ENCODE measurements around the gene IL19. TPM values are rescaled to one million over a fixed set of nuclear protein-coding genes. Genes with fewer than 3 reads are reported as not detected.

IL19 gene
- total RNA-seq, 1 experiment from 2014 or later: not detected

DNA sequence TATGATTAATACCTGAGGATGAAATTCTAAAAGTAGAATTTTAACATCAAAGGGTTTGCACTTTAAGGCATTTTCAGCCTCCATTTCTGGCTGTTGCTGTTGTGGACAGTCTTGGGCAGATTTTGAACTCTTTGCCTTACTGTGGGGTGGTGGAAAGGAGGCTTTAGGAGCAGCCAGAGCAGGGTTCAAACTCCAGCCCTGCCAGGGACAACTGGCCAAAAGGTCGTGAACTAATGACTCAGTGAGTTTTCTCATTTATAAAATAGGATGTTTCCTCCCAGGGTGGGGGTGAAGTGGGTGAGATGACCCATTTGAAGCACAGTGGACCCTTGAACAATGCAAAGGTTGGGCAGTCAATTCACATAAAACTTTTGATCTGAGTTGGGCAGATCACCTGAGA, 49.1 kb upstream of the IL19 start:
- Mint-ChIP-seq H3K27ac (0 out of 2 replicates have a peak overlapping the region, but pooled peaks have one; percentile 19), H3K4me1 (peaks cover 26% of the 10 kb centered on the region), H3K4me3 (no peak overlapping the region), H3K27me3 (ENCODE audit: low read depth) (no peaks in the 10 kb centered on the region), H3K9me3 (no peaks in the 10 kb centered on the region), H3K36me3 (no peaks in the 10 kb centered on the region)
- no peak for TF ChIP-seq ZNF219 (CRISPR knock-in tag; IDR thresholded peaks at IDR 0.05; ENCODE audit: borderline replicate concordance)
- no peak for TF ChIP-seq SP1 (CRISPR knock-in tag; conservative IDR thresholded peaks at IDR 0.05)
- no peak for TF ChIP-seq ZNF416 (CRISPR knock-in tag; IDR thresholded peaks at IDR 0.05)
- TF ChIP-seq CDX4 (CRISPR knock-in tag; IDR thresholded peaks at IDR 0.05; ENCODE audit: borderline replicate concordance): no peak
- ChIA-PET POLR2A (no interaction called here), CTCF (no interaction called here)
- no peak for ATAC-seq
- no peak for DNase-seq (ENCODE audit: low spot score)

- no peak for DNase-seq (ENCODE audit: low spot score)
- Mint-ChIP-seq H3K27me3 (ENCODE audit: low read depth) (no peaks in the 10 kb centered on the region), H3K4me3 (no peak overlapping the region), H3K36me3 (no peaks in the 10 kb centered on the region), H3K4me1 (peaks cover 26% of the 10 kb centered on the region), H3K9me3 (no peaks in the 10 kb centered on the region), H3K27ac (no peak overlapping the region)
- ATAC-seq: no peak
- POLR2A ChIA-PET: no interaction called here
- TF ChIP-seq, protein P1, sequence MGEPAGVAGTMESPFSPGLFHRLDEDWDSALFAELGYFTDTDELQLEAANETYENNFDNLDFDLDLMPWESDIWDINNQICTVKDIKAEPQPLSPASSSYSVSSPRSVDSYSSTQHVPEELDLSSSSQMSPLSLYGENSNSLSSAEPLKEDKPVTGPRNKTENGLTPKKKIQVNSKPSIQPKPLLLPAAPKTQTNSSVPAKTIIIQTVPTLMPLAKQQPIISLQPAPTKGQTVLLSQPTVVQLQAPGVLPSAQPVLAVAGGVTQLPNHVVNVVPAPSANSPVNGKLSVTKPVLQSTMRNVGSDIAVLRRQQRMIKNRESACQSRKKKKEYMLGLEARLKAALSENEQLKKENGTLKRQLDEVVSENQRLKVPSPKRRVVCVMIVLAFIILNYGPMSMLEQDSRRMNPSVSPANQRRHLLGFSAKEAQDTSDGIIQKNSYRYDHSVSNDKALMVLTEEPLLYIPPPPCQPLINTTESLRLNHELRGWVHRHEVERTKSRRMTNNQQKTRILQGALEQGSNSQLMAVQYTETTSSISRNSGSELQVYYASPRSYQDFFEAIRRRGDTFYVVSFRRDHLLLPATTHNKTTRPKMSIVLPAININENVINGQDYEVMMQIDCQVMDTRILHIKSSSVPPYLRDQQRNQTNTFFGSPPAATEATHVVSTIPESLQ (CRISPR knock-in tag; IDR thresholded peaks at IDR 0.05): no peak
- no peak for TF ChIP-seq ATF1 (CRISPR knock-in tag; IDR thresholded peaks at IDR 0.05)
- TF ChIP-seq, protein P2, sequence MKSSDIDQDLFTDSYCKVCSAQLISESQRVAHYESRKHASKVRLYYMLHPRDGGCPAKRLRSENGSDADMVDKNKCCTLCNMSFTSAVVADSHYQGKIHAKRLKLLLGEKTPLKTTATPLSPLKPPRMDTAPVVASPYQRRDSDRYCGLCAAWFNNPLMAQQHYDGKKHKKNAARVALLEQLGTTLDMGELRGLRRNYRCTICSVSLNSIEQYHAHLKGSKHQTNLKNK (CRISPR knock-in tag; IDR thresholded peaks at IDR 0.05): no peak
- no peak for TF ChIP-seq STAT6 (CRISPR knock-in tag; conservative IDR thresholded peaks at IDR 0.05; ENCODE audit: low read depth)
- TF ChIP-seq CDX4 (CRISPR knock-in tag; IDR thresholded peaks at IDR 0.05; ENCODE audit: borderline replicate concordance): no peak
- TF ChIP-seq E2F1 (CRISPR knock-in tag; IDR thresholded peaks at IDR 0.05): no peak
- TF ChIP-seq TEAD1 (CRISPR knock-in tag; IDR thresholded peaks at IDR 0.05): no peak
- CTCF ChIA-PET: interaction anchor here (0.6 to 3.1 kb wide), 15 partner anchors 8 to 190 kb away, joined by 3 to 9 read pairs (median 5); no protein-coding TSS in a partner anchor
Measured at GRCh38 chr1:206722751-206723461, 47.7 kb upstream of the IL19 start.

DNA sequence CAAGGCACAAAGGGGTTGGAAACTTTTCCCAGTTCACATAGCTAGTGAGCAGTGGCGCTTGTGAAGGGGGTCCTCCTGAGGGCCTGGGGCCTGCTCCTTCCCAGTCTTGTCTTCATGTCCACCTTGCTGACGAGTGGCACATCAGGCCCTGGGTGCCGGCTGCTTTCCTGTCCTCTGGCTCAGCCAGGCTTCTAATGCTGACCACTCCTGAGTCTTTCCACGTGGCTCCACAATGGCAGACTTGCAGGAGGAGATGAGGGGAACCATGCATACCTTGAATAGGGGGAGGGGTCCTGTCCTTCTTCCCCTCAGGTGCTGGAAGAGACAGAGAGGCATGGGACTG, 47.1 kb upstream of the IL19 start:
- H3K27me3 Mint-ChIP-seq (ENCODE audit: low read depth): no peaks in the 10 kb centered on the region
- peaks cover 26% of the 10 kb centered on the region for H3K4me1 Mint-ChIP-seq
- no peak overlapping the region for H3K4me3 Mint-ChIP-seq
- ChIA-PET POLR2A (no interaction called here), CTCF (interaction anchor here (0.6 to 3.1 kb wide), 13 partner anchors 8 to 189 kb away, joined by 3 to 9 read pairs (median 5); no protein-coding TSS in a partner anchor)
- no peaks in the 10 kb centered on the region for H3K36me3 Mint-ChIP-seq
- ATAC-seq (no peak; the same call in 1 of the 2 replicates), DNase-seq (ENCODE audit: low spot score) (no peak)
- peak overlapping the region; percentile 61; the same call in 1 of the 2 replicates for H3K27ac Mint-ChIP-seq
- no peaks in the 10 kb centered on the region for H3K9me3 Mint-ChIP-seq
- TF ChIP-seq CDX4 (CRISPR knock-in tag; IDR thresholded peaks at IDR 0.05; ENCODE audit: borderline replicate concordance) (no peak), FOXK1 (CRISPR knock-in tag; IDR thresholded peaks at IDR 0.05) (no peak), GRHL2 (CRISPR knock-in tag; IDR thresholded peaks at IDR 0.05; ENCODE audit: insufficient replicate concordance, severe bottlenecking) (no peak), FOXJ3 (CRISPR knock-in tag; IDR thresholded peaks at IDR 0.05; ENCODE audit: borderline replicate concordance) (no peak), MXD4 (CRISPR knock-in tag; IDR thresholded peaks at IDR 0.05; ENCODE audit: borderline replicate concordance) (no peak), JAZF1 (CRISPR knock-in tag; IDR thresholded peaks at IDR 0.05) (no peak), USF2 (CRISPR knock-in tag; IDR thresholded peaks at IDR 0.05) (no peak)
- TF ChIP-seq, protein P3, sequence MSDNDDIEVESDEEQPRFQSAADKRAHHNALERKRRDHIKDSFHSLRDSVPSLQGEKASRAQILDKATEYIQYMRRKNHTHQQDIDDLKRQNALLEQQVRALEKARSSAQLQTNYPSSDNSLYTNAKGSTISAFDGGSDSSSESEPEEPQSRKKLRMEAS (CRISPR knock-in tag; IDR thresholded peaks at IDR 0.05): no peak

All from WTC11 (cell line).